HL-60 (cell line): ENCODE measurements around the gene AHRR.
"Not testable (repeated sequence)": the region's sequence is repeated elsewhere in the genome, so short reads cannot be mapped to it uniquely, and the experiment has no call there.

Experiments
- CTCF ChIP-seq: IDR thresholded peaks from one replicate; pipeline ENCODE4 v1.5.1; 2011; ENCODE audit warnings: low read length, control low read depth, inconsistent platforms; ENCODE audit not compliant: insufficient read depth
- GABPA ChIP-seq: IDR thresholded peaks from 2 replicates; pipeline ENCODE4 v1.6.1; 2012; ENCODE audit warnings: low read depth
- POLR2AphosphoS5 ChIP-seq: IDR thresholded peaks from 2 replicates; pipeline ENCODE4 v1.6.1; 2012; ENCODE audit warnings: low read depth
- REST ChIP-seq: IDR thresholded peaks from 2 replicates; pipeline ENCODE4 v1.6.1; 2012; ENCODE audit warnings: low read depth; ENCODE audit not compliant: insufficient replicate concordance

- not testable (repeated sequence) for TF ChIP-seq CTCF, REST, POLR2AphosphoS5, GABPA
Observed at GRCh38 chr5:297991-298736, 23.4 kb upstream of the AHRR start.
